HCT116 (cell line): ENCODE results near the gene ITSN1. TPM values are rescaled to one million over a fixed set of nuclear protein-coding genes. Genes with fewer than 3 reads are reported as not detected.

Source experiments
- ATAC-seq: fragments of 200-7000 bp; cut with Tn5 transposase; 2 replicates; pipeline ENCODE4 v1.9.1; 2020; ENCODE audit warnings: mild to moderate bottlenecking, moderate library complexity
- BruUV-seq: library from RNA; stranded (reverse); fragments of 400-500 nt; replicated peaks from 2 replicates; lab custom pipeline; 2021; lab: Mats Ljungman, UMichigan
- CTCF ChIA-PET: fragments of 300-600 bp; sonication (Branson Sonifier 250); formaldehyde crosslinking; loops from one replicate; lab custom pipeline; 2021; ENCODE audit warnings: antibody characterized with exemption; lab: Charles Lee
- POLR2A ChIA-PET: fragments of 300-600, 350-600 bp; sonication (Branson Sonifier 250); formaldehyde crosslinking; loops from one replicate; lab custom pipeline; 2021; ENCODE audit warnings: antibody characterized with exemption; lab: Charles Lee
- RAD21 ChIA-PET, 2 experiments: fragments of 300-600 bp; sonication (Branson Sonifier 250); formaldehyde crosslinking; loops; one replicate each; lab custom pipeline; 2023; ENCODE audit warnings: low total read pairs in 2 of 2; ENCODE audit not compliant: uncharacterized antibody in 2 of 2, unreplicated experiment in 2 of 2, low non-redundant PET in 1 of 2; lab: Charles Lee
- DNase-seq: peaks from one replicate; pipeline ENCODE4 v3.0.0-alpha.2; 2010; ENCODE audit warnings: low read depth, low spot score
- H2AFZ ChIP-seq: fragments of 200-600 bp; shearing (Covaris generic), sonication (generic); 2 replicates; pipeline ENCODE4 v1.6.1; 2017; ENCODE audit warnings: low read depth, mixed run types, mixed read lengths, antibody characterized with exemption, low read length; ENCODE audit not compliant: poor library complexity, severe bottlenecking
- H3K27ac ChIP-seq: 2 replicates; pipeline ENCODE4 v1.5.1; 2012; ENCODE audit warnings: low read depth, low read length
- H3K27me3 ChIP-seq: fragments of 200-600 bp; sonication (generic); 2 replicates; pipeline ENCODE4 v1.6.1; 2016; ENCODE audit warnings: mixed run types, low read length, mixed read lengths; ENCODE audit not compliant: insufficient read depth
- H3K36me3 ChIP-seq, 2 experiments: fragments of 200-500 bp in 1 of 2; fragments of 200-600 bp in 1 of 2; sonication (Bioruptor generic) in 1 of 2; sonication (generic) in 1 of 2; 2 replicates each; pipeline versions ENCODE4 v1.5.1 to v1.6.1; 2014 to 2016; ENCODE audit warnings: low read length in 2 of 2, inconsistent platforms in 1 of 2, mixed read lengths in 1 of 2, mixed run types in 1 of 2; ENCODE audit not compliant: insufficient read depth in 2 of 2, control insufficient read depth in 1 of 2
- H3K4me1 ChIP-seq, 2 experiments: fragments of 200-600 bp in 1 of 2; sonication (generic) in 1 of 2; 2 replicates each; pipeline versions ENCODE4 v1.5.1 to v1.6.1; 2012 to 2017; ENCODE audit warnings: low read length in 2 of 2, inconsistent platforms in 1 of 2, mild to moderate bottlenecking in 1 of 2, mixed read lengths in 1 of 2, mixed run types in 1 of 2, moderate library complexity in 1 of 2; ENCODE audit not compliant: insufficient read depth in 2 of 2, control insufficient read depth in 1 of 2
- H3K4me2 ChIP-seq: fragments of 200-600 bp; sonication (generic); 2 replicates; pipeline ENCODE4 v1.6.1; 2017; ENCODE audit warnings: mixed run types, low read length, mixed read lengths
- H3K4me3 ChIP-seq, 2 experiments: fragments of 200-600 bp in 1 of 2; sonication (generic) in 1 of 2; replicated peaks in 1 of 2; 2 replicates each; pipeline ENCODE4 v1.5.1; 2011 to 2016; ENCODE audit warnings: low read length in 2 of 2, control low read depth in 1 of 2, low read depth in 1 of 2, mild to moderate bottlenecking in 1 of 2, mixed read lengths in 1 of 2, mixed run types in 1 of 2
- H3K79me2 ChIP-seq: fragments of 200-600 bp; sonication (generic); 2 replicates; pipeline ENCODE4 v1.6.1; 2017; ENCODE audit warnings: mild to moderate bottlenecking, mixed run types, low read length, moderate library complexity, mixed read lengths; ENCODE audit not compliant: insufficient read depth
- H3K9ac ChIP-seq: fragments of 200-600 bp; sonication (generic); 2 replicates; pipeline ENCODE4 v1.6.1; 2016; ENCODE audit warnings: low read length, mixed read lengths
- H3K9me2 ChIP-seq: fragments of 200-600 bp; sonication (generic), shearing (Covaris generic); 2 replicates; pipeline ENCODE4 v1.6.1; 2017; ENCODE audit warnings: mixed run types, mild to moderate bottlenecking, moderate library complexity; ENCODE audit not compliant: insufficient read depth
- H3K9me3 ChIP-seq, 2 experiments: fragments of 200-500 bp in 1 of 2; fragments of 200-600 bp in 1 of 2; sonication (Bioruptor generic) in 1 of 2; sonication (generic) in 1 of 2; 2 replicates each; pipeline ENCODE4 v1.6.1; 2014 to 2017; ENCODE audit warnings: low read length in 2 of 2, mixed read lengths in 2 of 2, inconsistent platforms in 1 of 2, low read depth in 1 of 2, mild to moderate bottlenecking in 1 of 2, mixed run types in 1 of 2, moderate library complexity in 1 of 2; ENCODE audit not compliant: control insufficient read depth in 1 of 2, insufficient read depth in 1 of 2
- H4K20me1 ChIP-seq: fragments of 200-600 bp; sonication (generic), shearing (Covaris generic); 2 replicates; pipeline ENCODE4 v1.6.1; 2017; ENCODE audit warnings: mixed run types, mild to moderate bottlenecking, moderate library complexity; ENCODE audit not compliant: insufficient read depth
- CEBPB ChIP-seq: IDR thresholded peaks from 2 replicates; pipeline ENCODE4 v1.6.1; 2012; ENCODE audit warnings: low read depth
- FOSL1 ChIP-seq: IDR thresholded peaks from 2 replicates; pipeline ENCODE4 v1.6.1; 2012; ENCODE audit warnings: low read depth
- POLR2A ChIP-seq: IDR thresholded peaks from 2 replicates; pipeline ENCODE4 v1.7.0; 2011; ENCODE audit warnings: borderline replicate concordance; ENCODE audit not compliant: insufficient read depth, insufficient read length; ENCODE audit errors: extremely low read depth
- TCF7L2 ChIP-seq: IDR thresholded peaks from 2 replicates; pipeline ENCODE4 v1.7.0; 2011; ENCODE audit warnings: borderline replicate concordance, inconsistent platforms; ENCODE audit not compliant: insufficient read depth, insufficient read length; ENCODE audit errors: extremely low read depth
- intact Hi-C: fragments of 100-400 bp; cut with micrococcal nuclease; formaldehyde crosslinking; loops from 2 replicates; pipeline ENCODE4 v1.10.0; 2022
- total RNA-seq: library from RNA; stranded (reverse); gene quantifications from one replicate; pipeline ENCODE4 v1.2.1, GENCODE V29; 2021; ENCODE audit not compliant: unreplicated experiment
- TF ChIP-seq, protein P1 (sequence below): IDR thresholded peaks from 2 replicates; pipeline ENCODE4 v1.6.1; 2011; ENCODE audit warnings: mild to moderate bottlenecking, low read length, moderate library complexity; ENCODE audit not compliant: insufficient replicate concordance; ENCODE audit errors: extremely low read depth
- TF ChIP-seq, protein P2 (sequence below), 3 experiments: fragments of 200-600 bp in 1 of 3; sonication (generic) in 1 of 3; IDR thresholded peaks in 2 of 3; conservative IDR thresholded peaks in 1 of 3; 2 replicates each; pipeline ENCODE4 v1.5.1; 2012 to 2017; ENCODE audit warnings: low read depth in 2 of 3, low read length in 2 of 3, antibody characterized with exemption in 1 of 3, borderline replicate concordance in 1 of 3, control low read depth in 1 of 3, mild to moderate bottlenecking in 1 of 3, mixed read lengths in 1 of 3, mixed run types in 1 of 3, moderate library complexity in 1 of 3; ENCODE audit not compliant: insufficient read depth in 1 of 3

Gene ITSN1
- total RNA-seq, 1 experiment from 2014 or later = 25.8 TPM

DNA sequence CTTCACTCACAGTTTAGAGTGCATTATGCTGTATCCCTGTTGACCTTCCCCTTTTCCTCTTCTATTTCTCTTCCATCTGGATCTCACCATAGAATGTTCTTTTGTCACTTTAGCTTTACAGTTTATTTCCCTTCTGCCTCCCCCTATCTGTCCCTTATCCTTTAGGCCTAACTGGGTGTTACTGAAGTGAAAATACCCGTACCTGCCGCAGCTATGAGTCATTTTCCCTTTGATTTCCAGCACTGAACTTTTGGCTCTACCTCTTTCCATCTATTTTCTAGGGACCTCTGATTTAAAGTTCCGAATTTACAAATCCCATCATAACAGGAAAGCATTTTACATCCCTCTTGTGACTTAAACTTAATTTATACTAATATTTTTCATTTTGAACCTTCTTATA is 19.7 kb downstream of the ITSN1 start:
- Histone ChIP-seq H3K4me3 (no peak overlapping the region), H3K27me3 (no peaks in the 10 kb centered on the region), H3K4me2 (peak overlapping the region; percentile 48), H3K4me1 (peaks cover 8 to 17% of the 10 kb centered on the region in 2 experiments), H3K79me2 (peaks cover 81% of the 10 kb centered on the region), H3K9me3 (peaks cover 0 to 10% of the 10 kb centered on the region in 2 experiments; a peak in 1 of 4 replicates), H4K20me1 (no peaks in the 10 kb centered on the region), H3K9ac (no peak overlapping the region), H3K27ac (no peak overlapping the region), H3K36me3 (no peaks in the 10 kb centered on the region), H2AFZ (no peak overlapping the region), H3K9me2 (no peaks in the 10 kb centered on the region)
- ChIA-PET POLR2A (no interaction called here), RAD21 (no interaction called here), CTCF (no interaction called here)
- DNase-seq (no peak), ATAC-seq (no peak)
- TF ChIP-seq, protein P1, sequence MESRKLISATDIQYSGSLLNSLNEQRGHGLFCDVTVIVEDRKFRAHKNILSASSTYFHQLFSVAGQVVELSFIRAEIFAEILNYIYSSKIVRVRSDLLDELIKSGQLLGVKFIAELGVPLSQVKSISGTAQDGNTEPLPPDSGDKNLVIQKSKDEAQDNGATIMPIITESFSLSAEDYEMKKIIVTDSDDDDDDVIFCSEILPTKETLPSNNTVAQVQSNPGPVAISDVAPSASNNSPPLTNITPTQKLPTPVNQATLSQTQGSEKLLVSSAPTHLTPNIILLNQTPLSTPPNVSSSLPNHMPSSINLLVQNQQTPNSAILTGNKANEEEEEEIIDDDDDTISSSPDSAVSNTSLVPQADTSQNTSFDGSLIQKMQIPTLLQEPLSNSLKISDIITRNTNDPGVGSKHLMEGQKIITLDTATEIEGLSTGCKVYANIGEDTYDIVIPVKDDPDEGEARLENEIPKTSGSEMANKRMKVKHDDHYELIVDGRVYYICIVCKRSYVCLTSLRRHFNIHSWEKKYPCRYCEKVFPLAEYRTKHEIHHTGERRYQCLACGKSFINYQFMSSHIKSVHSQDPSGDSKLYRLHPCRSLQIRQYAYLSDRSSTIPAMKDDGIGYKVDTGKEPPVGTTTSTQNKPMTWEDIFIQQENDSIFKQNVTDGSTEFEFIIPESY = no peak
- TF ChIP-seq FOSL1 (0 out of 2 replicates have a peak, but pooled peaks have one; percentile 17), TCF7L2 (no peak), POLR2A (no peak), CEBPB (no peak)
- TF ChIP-seq, protein P2, sequence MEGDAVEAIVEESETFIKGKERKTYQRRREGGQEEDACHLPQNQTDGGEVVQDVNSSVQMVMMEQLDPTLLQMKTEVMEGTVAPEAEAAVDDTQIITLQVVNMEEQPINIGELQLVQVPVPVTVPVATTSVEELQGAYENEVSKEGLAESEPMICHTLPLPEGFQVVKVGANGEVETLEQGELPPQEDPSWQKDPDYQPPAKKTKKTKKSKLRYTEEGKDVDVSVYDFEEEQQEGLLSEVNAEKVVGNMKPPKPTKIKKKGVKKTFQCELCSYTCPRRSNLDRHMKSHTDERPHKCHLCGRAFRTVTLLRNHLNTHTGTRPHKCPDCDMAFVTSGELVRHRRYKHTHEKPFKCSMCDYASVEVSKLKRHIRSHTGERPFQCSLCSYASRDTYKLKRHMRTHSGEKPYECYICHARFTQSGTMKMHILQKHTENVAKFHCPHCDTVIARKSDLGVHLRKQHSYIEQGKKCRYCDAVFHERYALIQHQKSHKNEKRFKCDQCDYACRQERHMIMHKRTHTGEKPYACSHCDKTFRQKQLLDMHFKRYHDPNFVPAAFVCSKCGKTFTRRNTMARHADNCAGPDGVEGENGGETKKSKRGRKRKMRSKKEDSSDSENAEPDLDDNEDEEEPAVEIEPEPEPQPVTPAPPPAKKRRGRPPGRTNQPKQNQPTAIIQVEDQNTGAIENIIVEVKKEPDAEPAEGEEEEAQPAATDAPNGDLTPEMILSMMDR (IDR thresholded peaks at IDR 0.05 in 2 of 3, conservative IDR thresholded peaks at IDR 0.05 in 1 of 3; ENCODE audit: borderline replicate concordance in 1 of 3, insufficient read depth in 1 of 3, low read depth in 2 of 3, low read length in 2 of 3) = no peak
- intact Hi-C loops = no loop called here
- BruUV-seq = no TSS peak
